ENCODE data around the gene DNAJC15.

- no peak for TF ChIP-seq CTCF (IDR thresholded peaks at IDR 0.05)
- TF ChIP-seq POLR2A (IDR thresholded peaks at IDR 0.05) = no peak
Measured at GRCh38 chr13:43115141-43115540, 91.8 kb downstream of the DNAJC15 start.

All from body of pancreas (tissue), 4 donors.